Measurements from ENCODE around the gene ERMN. TPM values are rescaled to one million over a fixed set of nuclear protein-coding genes. Genes with fewer than 3 reads are reported as not detected.
"Not testable (repeated sequence)": the region's sequence is repeated elsewhere in the genome, so short reads cannot be mapped to it uniquely, and the experiment has no call there.

Gene ERMN
- total RNA-seq, 1 experiment from 2014 or later: not detected

GRCh38 chr2:157303612-157304011 lies 22.0 kb downstream of the ERMN start:
- DNase-seq (ENCODE audit: low spot score): no peak
- in situ Hi-C loops (cut with HindIII; ENCODE audit: low sequenced_read_pairs): no loop called here

- in situ Hi-C loops (cut with HindIII; ENCODE audit: low sequenced_read_pairs): no loop called here
- DNase-seq (ENCODE audit: low spot score): peak; percentile 84
Measured at GRCh38 chr2:157302492-157303099, 23.0 kb downstream of the ERMN start.

GRCh38 chr2:157301307-157301706 lies 24.3 kb downstream of the ERMN start:
- no peak for DNase-seq (ENCODE audit: low spot score)
- in situ Hi-C loops (cut with HindIII; ENCODE audit: low sequenced_read_pairs): no loop called here

- in situ Hi-C loops (cut with HindIII; ENCODE audit: low sequenced_read_pairs): no loop called here
- no peak for DNase-seq (ENCODE audit: low spot score)
Measured at GRCh38 chr2:157296958-157297357, 28.7 kb downstream of the ERMN start.

- no peak for DNase-seq (ENCODE audit: low spot score)
- in situ Hi-C loops (cut with HindIII; ENCODE audit: low sequenced_read_pairs): no loop called here
Measured at GRCh38 chr2:157296490-157296889, 29.1 kb downstream of the ERMN start.

GRCh38 chr2:157292853-157293252 lies 32.8 kb downstream of the ERMN start:
- no peak for DNase-seq (ENCODE audit: low spot score)
- in situ Hi-C loops (cut with HindIII; ENCODE audit: low sequenced_read_pairs): no loop called here

GRCh38 chr2:157291018-157291417 lies 34.6 kb downstream of the ERMN start:
- in situ Hi-C loops (cut with HindIII; ENCODE audit: low sequenced_read_pairs): no loop called here
- no peak for DNase-seq (ENCODE audit: low spot score)

- in situ Hi-C loops (cut with HindIII; ENCODE audit: low sequenced_read_pairs): no loop called here
- DNase-seq (ENCODE audit: low spot score): no peak
Measured at GRCh38 chr2:157290525-157290924, 35.1 kb downstream of the ERMN start.

- DNase-seq (ENCODE audit: low spot score): no peak
- in situ Hi-C loops (cut with HindIII; ENCODE audit: low sequenced_read_pairs): no loop called here
Measured at GRCh38 chr2:157287160-157287559, 38.5 kb downstream of the ERMN start.

GRCh38 chr2:157283468-157283867 lies 42.2 kb downstream of the ERMN start:
- in situ Hi-C loops (cut with HindIII; ENCODE audit: low sequenced_read_pairs): no loop called here
- DNase-seq (ENCODE audit: low spot score): no peak

- in situ Hi-C loops (cut with HindIII; ENCODE audit: low sequenced_read_pairs): no loop called here
- DNase-seq (ENCODE audit: low spot score): no peak
Measured at GRCh38 chr2:157281316-157281715, 44.3 kb downstream of the ERMN start.

- DNase-seq (ENCODE audit: low spot score); in situ Hi-C loops (cut with HindIII; ENCODE audit: low sequenced_read_pairs): not testable (repeated sequence)
Measured at GRCh38 chr2:157279311-157279710, 46.3 kb downstream of the ERMN start.

GRCh38 chr2:157271590-157272203 lies 53.9 kb downstream of the ERMN start:
- DNase-seq (ENCODE audit: low spot score): no peak
- in situ Hi-C loops (cut with HindIII; ENCODE audit: low sequenced_read_pairs): no loop called here

- no peak for DNase-seq (ENCODE audit: low spot score)
- in situ Hi-C loops (cut with HindIII; ENCODE audit: low sequenced_read_pairs): no loop called here
Measured at GRCh38 chr2:157269922-157270321, 55.7 kb downstream of the ERMN start.

- no peak for DNase-seq (ENCODE audit: low spot score)
- in situ Hi-C loops (cut with HindIII; ENCODE audit: low sequenced_read_pairs): no loop called here
Measured at GRCh38 chr2:157269060-157269459, 56.6 kb downstream of the ERMN start.

Other genes starting within 250 kb of the ERMN start
- not detected in 2 replicates for gene GALNT5, start 68.1 kb downstream of the ERMN start, total RNA-seq (2014; rRNA removed; shearing (Covaris generic))
- not detected in 2 replicates for gene CYTIP, start 118.3 kb upstream of the ERMN start, total RNA-seq (2014; rRNA removed; shearing (Covaris generic))

All from G401 (cell line).